Measurements from ENCODE around the gene NPAS4. TPM values are rescaled to one million over a fixed set of nuclear protein-coding genes. Genes with fewer than 3 reads are reported as not detected.

The NPAS4 gene
- total and polyA plus RNA-seq, 2 experiments from 2014 or later = not detected

GRCh38 chr11:66407651-66408050 lies 13.2 kb upstream of the NPAS4 start:
- H2AFZ ChIP-seq = no peak overlapping the region
- no peaks in the 10 kb centered on the region for H3K36me3 ChIP-seq (ENCODE audit: low read depth)
- DNase-seq = no peak
- H3K9me3 ChIP-seq (ENCODE audit: low read depth) = no peaks in the 10 kb centered on the region
- no peak overlapping the region for H3K9ac ChIP-seq
- no peaks in the 10 kb centered on the region for H4K20me1 ChIP-seq (ENCODE audit: insufficient read depth)
- H3K79me2 ChIP-seq (ENCODE audit: insufficient read depth) = no peaks in the 10 kb centered on the region
- TF ChIP-seq EZH2 (IDR thresholded peaks at IDR 0.05; ENCODE audit: insufficient read depth, poor library complexity, severe bottlenecking) (no peak), EZH2phosphoT487 (IDR thresholded peaks at IDR 0.05; ENCODE audit: insufficient read depth, low read depth) (no peak)
- no peak overlapping the region for H3K27ac ChIP-seq
- no peak overlapping the region for H3K4me2 ChIP-seq (ENCODE audit: unreplicated experiment)
- peaks cover 47% of the 10 kb centered on the region for H3K27me3 ChIP-seq (replicated peaks; ENCODE audit: insufficient read depth)
- H3F3A ChIP-seq (ENCODE audit: insufficient read depth) = no peaks in the 10 kb centered on the region
- H3K9me2 ChIP-seq (ENCODE audit: insufficient read depth) = no peaks in the 10 kb centered on the region
- in situ Hi-C loops (cut with MboI) = no loop called here
- no peak overlapping the region for H3K4me3 ChIP-seq
- no peaks in the 10 kb centered on the region for H3K4me1 ChIP-seq (ENCODE audit: insufficient read depth)
- WGBS, 2 experiments (ENCODE audit: low coverage in 1 of 2, low lambda C conversion rate in 2 of 2, missing lambda C conversion rate in 2 of 2) = 22 to 31% methylated on average over 5 of the region's 5 CpGs

- Histone ChIP-seq H3K27ac (0 out of 2 replicates have a peak overlapping the region, but pooled peaks have one; percentile 25), H3K27me3 (replicated peaks; ENCODE audit: insufficient read depth) (peaks cover 38% of the 10 kb centered on the region), H4K20me1 (ENCODE audit: insufficient read depth) (no peaks in the 10 kb centered on the region), H3K9me2 (ENCODE audit: insufficient read depth) (no peaks in the 10 kb centered on the region), H3K4me1 (ENCODE audit: insufficient read depth) (no peaks in the 10 kb centered on the region), H3K9me3 (ENCODE audit: low read depth) (no peaks in the 10 kb centered on the region), H3K9ac (peak overlapping the region; percentile 62), H3K79me2 (ENCODE audit: insufficient read depth) (no peaks in the 10 kb centered on the region), H3K36me3 (ENCODE audit: low read depth) (no peaks in the 10 kb centered on the region), H3F3A (ENCODE audit: insufficient read depth) (no peaks in the 10 kb centered on the region), H3K4me2 (ENCODE audit: unreplicated experiment) (peak overlapping the region; percentile 82), H2AFZ (peak overlapping the region; percentile 69), H3K4me3 (peak overlapping the region; percentile 72)
- TF ChIP-seq EZH2 (IDR thresholded peaks at IDR 0.05; ENCODE audit: insufficient read depth, poor library complexity, severe bottlenecking) = no peak
- no peak for TF ChIP-seq EZH2phosphoT487 (IDR thresholded peaks at IDR 0.05; ENCODE audit: insufficient read depth, low read depth)
- in situ Hi-C loops (cut with MboI) = no loop called here
- peak; percentile 99 for DNase-seq
- WGBS, 2 experiments (ENCODE audit: low coverage in 1 of 2, low lambda C conversion rate in 2 of 2, missing lambda C conversion rate in 2 of 2) = 0 to 1% methylated on average over 43 to 58 of the region's 63 CpGs
These were observed 12.2 kb upstream of the NPAS4 start for GRCh38 chr11:66408488-66409214.

- no peaks in the 10 kb centered on the region for H3K9me3 ChIP-seq (ENCODE audit: low read depth)
- H3K27me3 ChIP-seq (replicated peaks; ENCODE audit: insufficient read depth) = peaks cover 33% of the 10 kb centered on the region
- 0 out of 2 replicates have a peak overlapping the region, but pooled peaks have one; percentile 8 for H3K9ac ChIP-seq
- no peak for DNase-seq
- H3K9me2 ChIP-seq (ENCODE audit: insufficient read depth) = no peaks in the 10 kb centered on the region
- H3K4me1 ChIP-seq (ENCODE audit: insufficient read depth) = no peaks in the 10 kb centered on the region
- peak overlapping the region; percentile 82 for H3K4me2 ChIP-seq (ENCODE audit: unreplicated experiment)
- H3K27ac ChIP-seq = no peak overlapping the region
- in situ Hi-C loops (cut with MboI) = no loop called here
- peak overlapping the region; percentile 72 for H3K4me3 ChIP-seq
- H3F3A ChIP-seq (ENCODE audit: insufficient read depth) = no peaks in the 10 kb centered on the region
- no peaks in the 10 kb centered on the region for H3K36me3 ChIP-seq (ENCODE audit: low read depth)
- H2AFZ ChIP-seq = no peak overlapping the region
- TF ChIP-seq EZH2phosphoT487 (IDR thresholded peaks at IDR 0.05; ENCODE audit: insufficient read depth, low read depth) = no peak
- TF ChIP-seq EZH2 (IDR thresholded peaks at IDR 0.05; ENCODE audit: insufficient read depth, poor library complexity, severe bottlenecking) = no peak
- H4K20me1 ChIP-seq (ENCODE audit: insufficient read depth) = no peaks in the 10 kb centered on the region
- 30 to 38% methylated on average over 7 to 10 of the region's 15 CpGs for WGBS, 2 experiments (ENCODE audit: low coverage in 1 of 2, low lambda C conversion rate in 2 of 2, missing lambda C conversion rate in 2 of 2)
- no peaks in the 10 kb centered on the region for H3K79me2 ChIP-seq (ENCODE audit: insufficient read depth)
These were observed 11.6 kb upstream of the NPAS4 start for GRCh38 chr11:66409226-66409625.

GRCh38 chr11:66410191-66410590 lies 10.6 kb upstream of the NPAS4 start:
- Histone ChIP-seq H3K4me1 (ENCODE audit: insufficient read depth) (no peaks in the 10 kb centered on the region), H3K4me3 (no peak overlapping the region), H3K9me3 (ENCODE audit: low read depth) (no peaks in the 10 kb centered on the region), H4K20me1 (ENCODE audit: insufficient read depth) (no peaks in the 10 kb centered on the region), H3K9ac (no peak overlapping the region), H3K9me2 (ENCODE audit: insufficient read depth) (no peaks in the 10 kb centered on the region), H3K79me2 (ENCODE audit: insufficient read depth) (no peaks in the 10 kb centered on the region), H3K27ac (no peak overlapping the region), H2AFZ (no peak overlapping the region), H3K4me2 (ENCODE audit: unreplicated experiment) (no peak overlapping the region), H3F3A (ENCODE audit: insufficient read depth) (no peaks in the 10 kb centered on the region), H3K36me3 (ENCODE audit: low read depth) (no peaks in the 10 kb centered on the region), H3K27me3 (replicated peaks; ENCODE audit: insufficient read depth) (peaks cover 28% of the 10 kb centered on the region)
- DNase-seq = no peak
- no peak for TF ChIP-seq EZH2 (IDR thresholded peaks at IDR 0.05; ENCODE audit: insufficient read depth, poor library complexity, severe bottlenecking)
- no peak for TF ChIP-seq EZH2phosphoT487 (IDR thresholded peaks at IDR 0.05; ENCODE audit: insufficient read depth, low read depth)
- 87 to 89% methylated on average over 11 to 12 of the region's 12 CpGs for WGBS, 2 experiments (ENCODE audit: low coverage in 1 of 2, low lambda C conversion rate in 2 of 2, missing lambda C conversion rate in 2 of 2)
- in situ Hi-C loops (cut with MboI) = no loop called here
